ENCODE results near the gene ETV6.

ETV6 gene

DNA sequence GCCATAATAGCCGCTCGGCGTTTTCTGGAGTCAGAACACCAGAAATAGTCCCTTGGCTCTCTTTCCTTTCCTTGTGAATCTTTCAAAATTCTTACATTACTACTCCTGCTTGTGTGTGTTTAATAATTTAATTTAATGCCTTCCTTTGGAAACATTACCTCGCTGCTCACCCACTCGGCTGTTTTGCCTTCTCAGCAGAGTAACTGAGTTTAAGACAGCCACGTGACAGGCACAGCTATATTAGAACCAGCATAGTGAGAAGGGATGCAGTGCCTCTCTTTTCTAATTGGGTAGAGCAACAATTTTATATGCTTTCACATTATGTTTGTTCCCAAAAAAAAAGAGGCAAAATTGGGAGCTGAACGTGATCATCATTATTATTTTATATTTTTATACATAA is 107.6 kb downstream of the ETV6 start:
- TF ChIP-seq EZH2phosphoT487 (IDR thresholded peaks at IDR 0.05; ENCODE audit: borderline replicate concordance), result no peak
- TF ChIP-seq, protein P1, sequence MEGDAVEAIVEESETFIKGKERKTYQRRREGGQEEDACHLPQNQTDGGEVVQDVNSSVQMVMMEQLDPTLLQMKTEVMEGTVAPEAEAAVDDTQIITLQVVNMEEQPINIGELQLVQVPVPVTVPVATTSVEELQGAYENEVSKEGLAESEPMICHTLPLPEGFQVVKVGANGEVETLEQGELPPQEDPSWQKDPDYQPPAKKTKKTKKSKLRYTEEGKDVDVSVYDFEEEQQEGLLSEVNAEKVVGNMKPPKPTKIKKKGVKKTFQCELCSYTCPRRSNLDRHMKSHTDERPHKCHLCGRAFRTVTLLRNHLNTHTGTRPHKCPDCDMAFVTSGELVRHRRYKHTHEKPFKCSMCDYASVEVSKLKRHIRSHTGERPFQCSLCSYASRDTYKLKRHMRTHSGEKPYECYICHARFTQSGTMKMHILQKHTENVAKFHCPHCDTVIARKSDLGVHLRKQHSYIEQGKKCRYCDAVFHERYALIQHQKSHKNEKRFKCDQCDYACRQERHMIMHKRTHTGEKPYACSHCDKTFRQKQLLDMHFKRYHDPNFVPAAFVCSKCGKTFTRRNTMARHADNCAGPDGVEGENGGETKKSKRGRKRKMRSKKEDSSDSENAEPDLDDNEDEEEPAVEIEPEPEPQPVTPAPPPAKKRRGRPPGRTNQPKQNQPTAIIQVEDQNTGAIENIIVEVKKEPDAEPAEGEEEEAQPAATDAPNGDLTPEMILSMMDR (conservative IDR thresholded peaks at IDR 0.05; ENCODE audit: low read length), result no peak
- Histone ChIP-seq H3K9me3 (ENCODE audit: insufficient read depth, low read depth, low read length) (no peaks in the 10 kb centered on the region), H3K4me2 (ENCODE audit: low read depth, low read length, poor library complexity, severe bottlenecking) (no peak overlapping the region), H2AFZ (ENCODE audit: low read length) (no peak overlapping the region), H4K20me1 (ENCODE audit: insufficient read depth, low read length, poor library complexity, severe bottlenecking) (peaks cover 3% of the 10 kb centered on the region), H3K9me2 (replicated peaks; ENCODE audit: low read depth, low read length) (no peaks in the 10 kb centered on the region), H3K27me3 (ENCODE audit: insufficient read depth, low read length, poor library complexity, severe bottlenecking) (no peaks in the 10 kb centered on the region), H3K79me2 (ENCODE audit: insufficient read depth, low read length) (peaks cover 69% of the 10 kb centered on the region), H3K4me1 (ENCODE audit: insufficient read depth, low read length, poor library complexity, severe bottlenecking) (peaks cover 4% of the 10 kb centered on the region), H3K36me3 (ENCODE audit: insufficient read depth, low read length) (peaks cover 88% of the 10 kb centered on the region; the same call in 1 of the 2 replicates), H3F3A (ENCODE audit: low read depth) (no peaks in the 10 kb centered on the region), H3K4me3 (ENCODE audit: low read length, poor library complexity, severe bottlenecking) (no peak overlapping the region), H3K9ac (ENCODE audit: low read depth, low read length, poor library complexity, severe bottlenecking) (no peak overlapping the region)

DNA sequence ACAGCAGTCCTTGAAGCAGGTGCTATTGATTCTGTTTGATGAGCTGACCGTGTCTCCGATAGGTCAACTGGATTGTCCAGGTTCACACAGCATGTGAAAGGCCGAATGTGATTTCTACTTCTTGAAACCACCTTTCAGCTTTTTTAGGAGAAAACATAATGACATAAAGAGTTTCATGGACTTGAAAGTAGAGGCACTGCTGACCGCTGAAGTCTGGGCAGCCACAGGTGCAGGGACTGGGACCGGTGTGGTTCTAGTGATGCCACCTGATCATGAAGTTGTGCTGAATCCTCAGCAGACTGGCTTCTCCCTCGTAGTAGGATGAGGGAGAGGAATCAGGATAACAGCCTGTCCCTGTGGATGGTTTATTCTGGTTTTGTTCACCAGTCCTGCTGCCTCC is 108.1 kb downstream of the ETV6 start:
- Histone ChIP-seq H3F3A (ENCODE audit: low read depth) (no peaks in the 10 kb centered on the region), H3K27me3 (ENCODE audit: insufficient read depth, low read length, poor library complexity, severe bottlenecking) (no peaks in the 10 kb centered on the region), H3K9me2 (replicated peaks; ENCODE audit: low read depth, low read length) (no peaks in the 10 kb centered on the region), H3K4me1 (ENCODE audit: insufficient read depth, low read length, poor library complexity, severe bottlenecking) (peaks cover 4% of the 10 kb centered on the region), H4K20me1 (ENCODE audit: insufficient read depth, low read length, poor library complexity, severe bottlenecking) (peaks cover 3% of the 10 kb centered on the region), H3K4me2 (ENCODE audit: low read depth, low read length, poor library complexity, severe bottlenecking) (no peak overlapping the region), H2AFZ (ENCODE audit: low read length) (no peak overlapping the region), H3K36me3 (ENCODE audit: insufficient read depth, low read length) (peaks cover 87% of the 10 kb centered on the region; the same call in 1 of the 2 replicates), H3K4me3 (ENCODE audit: low read length, poor library complexity, severe bottlenecking) (no peak overlapping the region), H3K79me2 (ENCODE audit: insufficient read depth, low read length) (peaks cover 69% of the 10 kb centered on the region), H3K9me3 (ENCODE audit: insufficient read depth, low read depth, low read length) (no peaks in the 10 kb centered on the region), H3K9ac (ENCODE audit: low read depth, low read length, poor library complexity, severe bottlenecking) (no peak overlapping the region)
- no peak for TF ChIP-seq EZH2phosphoT487 (IDR thresholded peaks at IDR 0.05; ENCODE audit: borderline replicate concordance)
- TF ChIP-seq, protein P1 (conservative IDR thresholded peaks at IDR 0.05; ENCODE audit: low read length), result no peak

DNA sequence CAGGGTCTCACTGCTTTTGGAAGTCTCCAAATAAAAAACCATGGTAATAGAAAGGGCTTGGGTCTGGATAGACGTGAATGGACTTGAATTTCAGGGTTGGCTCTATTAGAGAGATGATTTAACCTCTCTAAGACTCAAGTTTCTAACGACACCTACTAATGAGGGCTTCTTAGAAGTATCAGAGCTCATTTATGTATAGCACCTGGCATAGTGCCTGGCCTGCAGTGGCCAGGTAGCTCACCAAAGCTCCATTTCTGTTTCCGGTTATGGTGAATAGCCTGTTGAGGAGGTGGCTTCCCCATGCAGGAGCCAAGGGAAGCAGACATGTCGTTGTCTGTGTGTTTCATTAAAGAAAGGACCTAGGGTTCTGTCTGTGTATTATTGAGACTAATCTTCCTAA is 108.6 kb downstream of the ETV6 start:
- Histone ChIP-seq H3K4me1 (ENCODE audit: insufficient read depth, low read length, poor library complexity, severe bottlenecking) (peaks cover 4% of the 10 kb centered on the region), H4K20me1 (ENCODE audit: insufficient read depth, low read length, poor library complexity, severe bottlenecking) (peaks cover 3% of the 10 kb centered on the region), H3K9me2 (replicated peaks; ENCODE audit: low read depth, low read length) (no peaks in the 10 kb centered on the region), H3F3A (ENCODE audit: low read depth) (no peaks in the 10 kb centered on the region), H3K9me3 (ENCODE audit: insufficient read depth, low read depth, low read length) (no peaks in the 10 kb centered on the region), H3K4me3 (ENCODE audit: low read length, poor library complexity, severe bottlenecking) (no peak overlapping the region), H3K4me2 (ENCODE audit: low read depth, low read length, poor library complexity, severe bottlenecking) (no peak overlapping the region), H3K79me2 (ENCODE audit: insufficient read depth, low read length) (peaks cover 67% of the 10 kb centered on the region), H3K9ac (ENCODE audit: low read depth, low read length, poor library complexity, severe bottlenecking) (no peak overlapping the region), H2AFZ (ENCODE audit: low read length) (no peak overlapping the region), H3K36me3 (ENCODE audit: insufficient read depth, low read length) (peaks cover 81% of the 10 kb centered on the region; the same call in 1 of the 2 replicates), H3K27me3 (ENCODE audit: insufficient read depth, low read length, poor library complexity, severe bottlenecking) (no peaks in the 10 kb centered on the region)
- TF ChIP-seq, protein P1 (conservative IDR thresholded peaks at IDR 0.05; ENCODE audit: low read length), result no peak
- TF ChIP-seq EZH2phosphoT487 (IDR thresholded peaks at IDR 0.05; ENCODE audit: borderline replicate concordance), result no peak
